LNCaP clone FGC (cell line): Measurements from ENCODE around the gene HLA-F.

Source experiments
- DNase-seq: peaks from one replicate; pipeline ENCODE4 v3.0.0-alpha.2; 2011; ENCODE audit warnings: low read depth
- H3K4me3 ChIP-seq: 2 replicates; pipeline ENCODE4 v1.5.1; 2011; ENCODE audit warnings: mild to moderate bottlenecking, low read depth, low read length, control low read depth
- TF ChIP-seq, protein P1 (sequence below): IDR thresholded peaks from 2 replicates; pipeline ENCODE4 v1.5.1; 2012; ENCODE audit warnings: mild to moderate bottlenecking; ENCODE audit not compliant: control insufficient read depth, insufficient read depth; ENCODE audit errors: extremely low read depth

HLA-F gene

DNA sequence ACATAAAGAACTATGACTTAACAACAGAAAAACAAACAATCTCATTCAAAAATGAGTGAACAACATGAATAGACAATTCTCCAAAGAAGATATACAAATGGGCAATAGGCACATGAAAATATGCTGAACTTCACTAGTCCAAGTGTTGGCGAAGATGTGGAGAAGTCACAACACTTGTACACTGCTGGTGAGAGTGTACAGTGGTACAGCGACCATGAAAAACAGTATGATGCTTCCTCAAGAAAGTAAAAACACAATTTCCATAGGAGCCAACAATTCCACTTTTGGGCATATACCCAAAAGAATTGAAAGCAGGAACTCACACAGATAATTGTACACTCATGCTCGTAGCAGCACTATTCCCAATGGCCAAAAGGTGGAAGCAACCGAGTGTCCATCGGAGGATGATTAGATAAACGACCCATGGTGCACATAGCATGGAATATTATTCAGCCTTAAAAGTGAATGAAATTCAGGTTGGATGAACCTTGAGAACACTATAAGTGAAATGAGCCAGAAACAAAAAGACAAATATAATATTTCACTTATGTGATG is 6.6 kb downstream of the HLA-F start:
- H3K4me3 ChIP-seq, result no peak overlapping the region
- TF ChIP-seq, protein P1, sequence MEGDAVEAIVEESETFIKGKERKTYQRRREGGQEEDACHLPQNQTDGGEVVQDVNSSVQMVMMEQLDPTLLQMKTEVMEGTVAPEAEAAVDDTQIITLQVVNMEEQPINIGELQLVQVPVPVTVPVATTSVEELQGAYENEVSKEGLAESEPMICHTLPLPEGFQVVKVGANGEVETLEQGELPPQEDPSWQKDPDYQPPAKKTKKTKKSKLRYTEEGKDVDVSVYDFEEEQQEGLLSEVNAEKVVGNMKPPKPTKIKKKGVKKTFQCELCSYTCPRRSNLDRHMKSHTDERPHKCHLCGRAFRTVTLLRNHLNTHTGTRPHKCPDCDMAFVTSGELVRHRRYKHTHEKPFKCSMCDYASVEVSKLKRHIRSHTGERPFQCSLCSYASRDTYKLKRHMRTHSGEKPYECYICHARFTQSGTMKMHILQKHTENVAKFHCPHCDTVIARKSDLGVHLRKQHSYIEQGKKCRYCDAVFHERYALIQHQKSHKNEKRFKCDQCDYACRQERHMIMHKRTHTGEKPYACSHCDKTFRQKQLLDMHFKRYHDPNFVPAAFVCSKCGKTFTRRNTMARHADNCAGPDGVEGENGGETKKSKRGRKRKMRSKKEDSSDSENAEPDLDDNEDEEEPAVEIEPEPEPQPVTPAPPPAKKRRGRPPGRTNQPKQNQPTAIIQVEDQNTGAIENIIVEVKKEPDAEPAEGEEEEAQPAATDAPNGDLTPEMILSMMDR, result no peak
- DNase-seq, result no peak

DNA sequence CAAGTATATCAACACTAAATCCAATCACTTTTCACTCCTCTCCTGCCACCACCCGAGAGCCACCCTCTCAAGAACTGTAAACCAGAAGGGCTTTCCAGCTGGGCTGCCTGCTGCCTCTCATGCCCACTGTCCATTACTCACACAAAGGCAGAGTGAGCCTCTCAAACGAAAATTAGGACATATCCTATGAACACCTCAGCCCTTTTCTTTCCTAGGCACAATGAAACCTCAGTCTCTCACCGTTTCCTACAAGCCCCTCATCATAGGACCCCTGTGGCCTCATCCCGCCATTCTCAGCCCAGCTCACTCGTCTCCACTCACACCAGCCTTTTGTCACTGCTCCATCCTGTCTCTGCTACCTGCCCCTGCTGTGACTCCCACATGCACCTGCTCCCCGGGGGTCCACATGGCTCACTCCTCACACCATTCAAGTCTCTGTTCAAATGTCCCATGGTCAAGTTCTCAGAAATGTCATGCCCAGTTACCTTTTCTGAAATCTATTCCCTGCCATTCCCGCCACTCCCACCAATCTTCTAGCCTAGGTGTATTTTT is 7.4 kb downstream of the HLA-F start:
- TF ChIP-seq, protein P1, result no peak
- no peak for DNase-seq
- H3K4me3 ChIP-seq, result no peak overlapping the region

DNA sequence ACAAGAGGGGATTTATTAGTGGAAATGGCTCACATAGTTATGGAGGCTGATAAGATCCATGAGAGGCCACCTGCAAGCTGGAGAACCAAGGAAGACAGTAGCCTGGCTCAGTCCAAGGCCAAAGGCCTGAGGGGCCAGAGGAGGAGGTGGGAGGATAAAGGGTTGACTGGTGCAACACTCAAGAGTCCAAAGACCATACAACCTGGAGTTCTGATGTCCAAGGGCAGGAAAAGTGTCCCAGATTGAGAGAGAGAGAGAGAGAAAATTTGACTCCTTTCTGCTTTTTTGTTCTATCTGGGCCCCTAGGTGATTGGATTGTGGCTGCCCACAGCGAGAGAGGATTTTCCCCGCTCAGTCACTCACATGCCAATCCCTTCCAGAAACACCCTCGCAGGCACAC is 8.0 kb downstream of the HLA-F start:
- no peak for DNase-seq
- H3K4me3 ChIP-seq, result no peak overlapping the region
- TF ChIP-seq, protein P1, result no peak

DNA sequence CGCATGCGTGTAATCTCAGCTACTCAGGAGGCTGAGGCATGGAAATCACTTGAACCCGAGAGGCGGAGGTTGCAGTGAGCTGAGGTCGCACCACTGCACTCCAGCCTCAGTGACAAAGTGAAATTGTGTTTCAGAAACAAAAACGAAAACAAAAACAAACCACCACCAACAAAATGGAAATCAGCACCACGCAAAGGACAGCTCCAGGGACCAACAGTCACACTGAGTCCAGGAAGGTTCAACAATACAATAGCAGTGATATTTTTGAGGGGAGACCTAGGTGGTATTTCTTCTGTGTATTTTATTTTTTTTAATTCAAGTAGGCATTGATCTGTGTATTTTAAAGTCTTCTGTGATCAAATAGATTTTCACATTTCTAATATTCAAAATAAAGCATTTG is 9.8 kb downstream of the HLA-F start:
- no peak overlapping the region for H3K4me3 ChIP-seq
- no peak for DNase-seq
- TF ChIP-seq, protein P1, result no peak

DNA sequence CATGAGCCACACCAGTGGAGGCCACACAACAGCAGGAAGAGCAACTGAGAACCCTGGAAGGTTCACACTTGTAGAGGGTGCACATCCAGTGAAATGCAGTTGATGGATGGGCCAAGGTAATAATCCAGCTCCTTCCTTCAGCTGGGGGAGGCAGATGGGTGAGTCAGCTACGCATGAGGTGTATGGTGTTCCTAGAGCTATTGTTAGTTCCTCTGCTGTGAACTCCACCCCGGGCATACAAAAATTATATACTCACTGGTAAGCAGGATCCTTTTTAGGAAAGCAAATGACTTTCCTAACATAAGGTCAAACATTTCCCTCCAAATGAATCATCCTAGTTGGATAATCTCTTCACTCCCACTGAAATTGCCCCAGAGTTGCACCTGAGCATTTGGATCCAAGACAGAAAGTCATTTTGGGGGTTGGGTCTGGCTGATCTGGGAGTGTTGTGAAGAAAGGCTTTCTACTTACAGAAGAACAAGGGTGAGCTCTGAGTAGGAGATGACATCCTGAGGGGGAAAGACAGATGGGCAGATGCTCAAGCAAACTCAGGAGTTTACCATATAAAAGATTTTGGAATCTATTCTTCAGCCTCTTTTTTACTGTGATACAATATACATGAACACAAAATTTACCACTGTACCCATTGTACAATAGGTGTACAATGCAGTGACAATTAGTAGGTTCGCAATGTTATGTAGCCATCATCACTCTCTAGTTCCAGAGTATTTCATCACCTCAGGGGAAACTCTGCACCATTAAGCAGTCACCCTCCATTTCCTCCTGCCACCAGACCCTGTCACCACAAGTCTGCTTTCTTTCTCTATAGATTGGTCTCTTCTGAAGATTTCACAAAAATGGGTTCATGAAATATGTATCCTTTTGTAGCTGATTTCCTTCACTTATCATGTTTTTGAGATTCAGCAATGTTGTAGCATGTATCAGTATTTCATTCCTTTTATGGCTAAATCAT is 11.1 kb downstream of the HLA-F start:
- TF ChIP-seq, protein P1, result no peak
- H3K4me3 ChIP-seq, result no peak overlapping the region
- DNase-seq, result no peak

DNA sequence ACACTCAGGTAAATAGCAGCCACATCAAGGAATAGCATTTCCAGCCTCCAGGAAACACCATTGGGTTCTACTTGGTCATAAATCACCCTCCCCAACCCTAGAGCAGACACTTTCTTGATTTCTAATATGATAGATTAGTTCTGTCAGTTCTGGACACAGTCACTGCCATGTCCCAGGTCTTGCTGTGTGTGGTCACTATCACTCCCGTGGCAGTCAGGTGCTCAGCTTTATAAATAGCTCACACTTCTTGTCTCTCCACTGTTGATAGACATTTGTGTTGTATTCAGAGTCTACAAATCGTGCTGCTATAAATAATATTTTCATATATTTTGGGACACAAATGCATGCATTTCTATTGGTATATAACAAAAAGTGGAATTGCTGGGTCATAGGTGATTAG is 13.3 kb downstream of the HLA-F start:
- TF ChIP-seq, protein P1, result no peak
- DNase-seq, result no peak
- no peak overlapping the region for H3K4me3 ChIP-seq
